Loucy (cell line): ENCODE results near the gene STT3A.

Experiments used
- H2AFZ ChIP-seq: fragments of 200-600 bp; sonication (generic); 2 replicates; pipeline ENCODE4 v1.6.0; 2016; ENCODE audit warnings: antibody characterized with exemption, mild to moderate bottlenecking, low read length, moderate library complexity
- H3F3A ChIP-seq: fragments of 200-600 bp; 2 replicates; pipeline ENCODE4 v1.6.0; 2016; ENCODE audit warnings: antibody characterized with exemption, low read depth, mild to moderate bottlenecking
- H3K27me3 ChIP-seq: fragments of 200-600 bp; sonication (generic); 2 replicates; pipeline ENCODE4 v1.6.1; 2014; ENCODE audit warnings: low read length, mild to moderate bottlenecking; ENCODE audit not compliant: insufficient read depth, poor library complexity, severe bottlenecking
- H3K36me3 ChIP-seq: fragments of 200-600 bp; sonication (generic); 2 replicates; pipeline ENCODE4 v1.6.1; 2016; ENCODE audit warnings: low read length; ENCODE audit not compliant: insufficient read depth
- H3K4me1 ChIP-seq: fragments of 200-600 bp; sonication (generic); 2 replicates; pipeline ENCODE4 v1.5.1; 2014; ENCODE audit warnings: low read length, mild to moderate bottlenecking; ENCODE audit not compliant: insufficient read depth, poor library complexity, severe bottlenecking
- H3K4me2 ChIP-seq: fragments of 200-600 bp; sonication (generic); 2 replicates; pipeline ENCODE4 v1.6.0; 2014; ENCODE audit warnings: antibody characterized with exemption, low read length, low read depth, mild to moderate bottlenecking; ENCODE audit not compliant: poor library complexity, severe bottlenecking
- H3K4me3 ChIP-seq: fragments of 200-600 bp; sonication (generic); 2 replicates; pipeline ENCODE4 v1.5.1; 2014; ENCODE audit warnings: low read length, mild to moderate bottlenecking, mixed read lengths; ENCODE audit not compliant: poor library complexity, severe bottlenecking
- H3K79me2 ChIP-seq: fragments of 200-600 bp; sonication (generic); 2 replicates; pipeline ENCODE4 v1.6.1; 2014; ENCODE audit warnings: low read length; ENCODE audit not compliant: insufficient read depth
- H3K9ac ChIP-seq: fragments of 200-600 bp; sonication (generic); 2 replicates; pipeline ENCODE4 v1.6.0; 2014; ENCODE audit warnings: mild to moderate bottlenecking, low read depth, low read length, moderate library complexity; ENCODE audit not compliant: poor library complexity, severe bottlenecking
- H3K9me2 ChIP-seq: fragments of 200-600 bp; sonication (generic); replicated peaks from 2 replicates; pipeline ENCODE4 v1.6.1; 2016; ENCODE audit warnings: low read depth, low read length, mixed read lengths
- H3K9me3 ChIP-seq: fragments of 200-600 bp; sonication (generic); 2 replicates; pipeline ENCODE4 v1.6.1; 2014; ENCODE audit warnings: mild to moderate bottlenecking, antibody characterized with exemption, low read length, low read depth; ENCODE audit not compliant: insufficient read depth
- H4K20me1 ChIP-seq: fragments of 200-600 bp; sonication (generic); 2 replicates; pipeline ENCODE4 v1.6.0; 2014; ENCODE audit warnings: antibody characterized with exemption, low read length, mild to moderate bottlenecking; ENCODE audit not compliant: insufficient read depth, poor library complexity, severe bottlenecking
- CTCF ChIP-seq: fragments of 200-600 bp; sonication (generic); conservative IDR thresholded peaks from 2 replicates; pipeline ENCODE4 v1.5.1; 2014; ENCODE audit warnings: mild to moderate bottlenecking, antibody characterized with exemption, low read length
- EZH2phosphoT487 ChIP-seq: fragments of 200-600 bp; IDR thresholded peaks from 2 replicates; pipeline ENCODE4 v1.6.1; 2018; ENCODE audit warnings: antibody characterized with exemption, mild to moderate bottlenecking, moderate library complexity, borderline replicate concordance

Gene STT3A

GRCh38 chr11:125564357-125564756 lies 28.3 kb upstream of the STT3A start:
- Histone ChIP-seq H3K9me3 (no peaks in the 10 kb centered on the region), H3K27me3 (no peaks in the 10 kb centered on the region)

GRCh38 chr11:125566235-125566634 lies 26.4 kb upstream of the STT3A start:
- H3K27me3 ChIP-seq, result no peaks in the 10 kb centered on the region
- H3F3A ChIP-seq, result no peaks in the 10 kb centered on the region
- peaks cover 6% of the 10 kb centered on the region for H4K20me1 ChIP-seq
- H3K9ac ChIP-seq, result no peak overlapping the region
- H3K4me1 ChIP-seq, result peaks cover 12% of the 10 kb centered on the region
- TF ChIP-seq EZH2phosphoT487, result no peak
- TF ChIP-seq CTCF, result no peak
- H3K4me2 ChIP-seq, result no peak overlapping the region
- H3K79me2 ChIP-seq, result peaks cover 19% of the 10 kb centered on the region
- H3K9me3 ChIP-seq, result no peaks in the 10 kb centered on the region
- H3K36me3 ChIP-seq, result no peaks in the 10 kb centered on the region
- H3K4me3 ChIP-seq, result no peak overlapping the region
- no peak overlapping the region for H2AFZ ChIP-seq
- H3K9me2 ChIP-seq, result no peaks in the 10 kb centered on the region

More at GRCh38 chr11:125564357-125564756, 28.3 kb upstream of the STT3A start:
- H3K9me2 ChIP-seq, result no peaks in the 10 kb centered on the region
- H3K36me3 ChIP-seq, result no peaks in the 10 kb centered on the region
- no peak overlapping the region for H2AFZ ChIP-seq
- no peaks in the 10 kb centered on the region for H3K79me2 ChIP-seq
- H3K9ac ChIP-seq, result no peak overlapping the region
- no peak for TF ChIP-seq EZH2phosphoT487
- no peak for TF ChIP-seq CTCF
- H3K4me3 ChIP-seq, result no peak overlapping the region
- H3F3A ChIP-seq, result no peaks in the 10 kb centered on the region
- no peaks in the 10 kb centered on the region for H3K4me1 ChIP-seq
- H4K20me1 ChIP-seq, result no peaks in the 10 kb centered on the region
- no peak overlapping the region for H3K4me2 ChIP-seq

- no peaks in the 10 kb centered on the region for H3K27me3 ChIP-seq
- no peaks in the 10 kb centered on the region for H3F3A ChIP-seq
- H3K4me2 ChIP-seq, result peak within 1 kb of the TSS; percentile 88
- H3K9me2 ChIP-seq, result no peaks in the 10 kb centered on the region
- peak within 1 kb of the TSS; percentile 100 for H2AFZ ChIP-seq
- H3K9me3 ChIP-seq, result no peaks in the 10 kb centered on the region
- TF ChIP-seq EZH2phosphoT487 (no peak), CTCF (peak; percentile 51)
- peaks cover 6% of the 10 kb centered on the region for H4K20me1 ChIP-seq
- H3K4me1 ChIP-seq, result peaks cover 16% of the 10 kb centered on the region
- peaks cover 2% of the 10 kb centered on the region; the same call in 1 of the 2 replicates for H3K36me3 ChIP-seq
- peak within 1 kb of the TSS; percentile 94 for H3K4me3 ChIP-seq
- peak within 1 kb of the TSS; percentile 95 for H3K9ac ChIP-seq
- H3K79me2 ChIP-seq, result peaks cover 26% of the 10 kb centered on the region
Measured at GRCh38 chr11:125568970-125569914, 23.4 kb upstream of the STT3A start, which contains the start of gene EI24. Gene EI24, plus strand, starts transcription at chr11:125569477. Its CDS starts 3,051 bp downstream, at chr11:125572528.
